Neural cell (in vitro differentiated cells): ENCODE data around the gene NUDT9. TPM values are rescaled to one million over a fixed set of nuclear protein-coding genes. Genes with fewer than 3 reads are reported as not detected.
"Not testable (repeated sequence)": the region's sequence is repeated elsewhere in the genome, so short reads cannot be mapped to it uniquely, and the experiment has no call there.

Source experiments
- H2AFZ ChIP-seq: fragments of 200-600, 300-800 bp; sonication (generic), shearing (Covaris generic); 2 replicates; pipeline ENCODE4 v1.6.0; 2014; ENCODE audit warnings: low read depth, mild to moderate bottlenecking, antibody characterized with exemption, low read length, moderate library complexity
- H3F3A ChIP-seq: fragments of 200-600 bp; shearing (Covaris generic); 2 replicates; pipeline ENCODE4 v1.6.1; 2016; ENCODE audit warnings: mild to moderate bottlenecking, moderate library complexity, mixed read lengths, antibody characterized with exemption, low read length; ENCODE audit not compliant: insufficient read depth, poor library complexity, severe bottlenecking
- H3K27ac ChIP-seq: fragments of 200-600, 300-800 bp; sonication (generic), shearing (Covaris generic); 2 replicates; pipeline ENCODE4 v1.5.1; 2014; ENCODE audit warnings: mild to moderate bottlenecking, low read length, moderate library complexity
- H3K27me3 ChIP-seq: fragments of 300-800, 200-600 bp; sonication (generic), shearing (Covaris generic); 2 replicates; pipeline ENCODE4 v1.6.0; 2014; ENCODE audit warnings: mild to moderate bottlenecking, low read depth, low read length, moderate library complexity; ENCODE audit not compliant: insufficient read depth
- H3K36me3 ChIP-seq: fragments of 300-800, 200-600 bp; sonication (generic), shearing (Covaris generic); 2 replicates; pipeline ENCODE4 v1.5.1; 2014; ENCODE audit warnings: mild to moderate bottlenecking, antibody characterized with exemption, low read length, moderate library complexity; ENCODE audit not compliant: insufficient read depth
- H3K4me2 ChIP-seq: fragments of 300-800, 200-600 bp; sonication (generic), shearing (Covaris generic); 2 replicates; pipeline ENCODE4 v1.6.0; 2014; ENCODE audit warnings: mild to moderate bottlenecking, low read length
- H3K4me3 ChIP-seq: fragments of 300-800, 200-600 bp; sonication (generic), shearing (Covaris generic); 2 replicates; pipeline ENCODE4 v1.5.1; 2014; ENCODE audit warnings: mild to moderate bottlenecking, low read length, moderate library complexity
- H3K79me2 ChIP-seq: fragments of 200-600 bp; shearing (Covaris generic); replicated peaks from 2 replicates; pipeline ENCODE4 v1.6.0; 2014; ENCODE audit warnings: mild to moderate bottlenecking, low read length, moderate library complexity; ENCODE audit not compliant: insufficient read depth
- H3K9ac ChIP-seq: fragments of 300-800, 200-600 bp; sonication (generic), shearing (Covaris generic); 2 replicates; pipeline ENCODE4 v1.6.1; 2016; ENCODE audit warnings: mild to moderate bottlenecking, low read length, mixed read lengths
- H3K9me2 ChIP-seq: fragments of 200-600 bp; shearing (Covaris generic); 2 replicates; pipeline ENCODE4 v1.6.1; 2016; ENCODE audit warnings: mild to moderate bottlenecking, low read length, mixed read lengths; ENCODE audit not compliant: insufficient read depth
- H3K9me3 ChIP-seq: fragments of 200-600, 300-800 bp; sonication (generic), shearing (Covaris generic); 2 replicates; pipeline ENCODE4 v1.6.1; 2016; ENCODE audit warnings: mild to moderate bottlenecking, mixed run types, low read length, moderate library complexity, mixed read lengths
- H4K20me1 ChIP-seq: fragments of 200-600 bp; shearing (Covaris generic); 2 replicates; pipeline ENCODE4 v1.6.1; 2016; ENCODE audit warnings: mild to moderate bottlenecking, mixed run types; ENCODE audit not compliant: insufficient read depth
- CTCF ChIP-seq: fragments of 450-650 bp; IDR thresholded peaks from 2 replicates; pipeline ENCODE4 v1.5.1; 2014; ENCODE audit warnings: antibody characterized with exemption, mild to moderate bottlenecking, moderate library complexity; ENCODE audit not compliant: poor library complexity, severe bottlenecking
- EP300 ChIP-seq: fragments of 450-650 bp; conservative IDR thresholded peaks from 2 replicates; pipeline ENCODE4 v1.6.1; 2014; ENCODE audit warnings: antibody characterized with exemption, mild to moderate bottlenecking, moderate library complexity; ENCODE audit not compliant: poor library complexity, severe bottlenecking
- EZH2 ChIP-seq: fragments of 200-600, 300-800 bp; shearing (Covaris generic), sonication (generic); IDR thresholded peaks from 2 replicates; pipeline ENCODE4 v1.6.1; 2014; ENCODE audit warnings: antibody characterized with exemption, low read length, borderline replicate concordance, mild to moderate bottlenecking; ENCODE audit not compliant: insufficient read depth, poor library complexity, severe bottlenecking
- MXI1 ChIP-seq: fragments of 450-650 bp; conservative IDR thresholded peaks from 2 replicates; pipeline ENCODE4 v1.6.1; 2014; ENCODE audit warnings: antibody characterized with exemption, mild to moderate bottlenecking; ENCODE audit not compliant: poor library complexity, severe bottlenecking
- REST ChIP-seq: IDR thresholded peaks from 2 replicates; pipeline ENCODE4 v1.6.1; 2012; ENCODE audit warnings: borderline replicate concordance
- SMC3 ChIP-seq: fragments of 450-650 bp; conservative IDR thresholded peaks from 2 replicates; pipeline ENCODE4 v1.6.1; 2014; ENCODE audit warnings: antibody characterized with exemption, mild to moderate bottlenecking, moderate library complexity; ENCODE audit not compliant: poor library complexity
- polyA plus RNA-seq: library from polyadenylated mRNA; depleted of rRNA; stranded (reverse); fragments of >200 nt; gene quantifications from 2 replicates; pipeline ENCODE4 v1.2.3, GENCODE V29; 2014

Gene NUDT9
- polyA plus RNA-seq, 1 donor from 2014 or later = 25.5 TPM

GRCh38 chr4:87406462-87406861, 15.9 kb upstream of the NUDT9 start:
- Histone ChIP-seq H2AFZ (no peak overlapping the region), H3K4me2 (no peak overlapping the region), H3K9me2 (no peaks in the 10 kb centered on the region), H3K4me3 (no peak overlapping the region), H3K27me3 (no peaks in the 10 kb centered on the region), H4K20me1 (no peaks in the 10 kb centered on the region), H3K9ac (no peak overlapping the region), H3F3A (no peaks in the 10 kb centered on the region), H3K27ac (no peak overlapping the region), H3K79me2 (no peaks in the 10 kb centered on the region), H3K9me3 (no peaks in the 10 kb centered on the region), H3K36me3 (no peaks in the 10 kb centered on the region)
- TF ChIP-seq MXI1 (no peak), SMC3 (no peak), CTCF (no peak)

GRCh38 chr4:87406902-87407301, 15.5 kb upstream of the NUDT9 start:
- H3K79me2 ChIP-seq, H3K9ac ChIP-seq, H2AFZ ChIP-seq: not testable (repeated sequence)

GRCh38 chr4:87409420-87409939, 12.9 kb upstream of the NUDT9 start:
- H3K27ac ChIP-seq = no peak overlapping the region
- no peak overlapping the region for H3K9ac ChIP-seq
- H3F3A ChIP-seq = no peaks in the 10 kb centered on the region
- H3K4me2 ChIP-seq = no peak overlapping the region
- H3K27me3 ChIP-seq = no peaks in the 10 kb centered on the region
- no peaks in the 10 kb centered on the region for H3K79me2 ChIP-seq
- H3K9me2 ChIP-seq = no peaks in the 10 kb centered on the region
- no peak overlapping the region for H2AFZ ChIP-seq
- H3K9me3 ChIP-seq = no peaks in the 10 kb centered on the region
- no peaks in the 10 kb centered on the region for H4K20me1 ChIP-seq
- TF ChIP-seq EP300 = no peak
- H3K36me3 ChIP-seq = no peaks in the 10 kb centered on the region
- no peak overlapping the region for H3K4me3 ChIP-seq

More at GRCh38 chr4:87406902-87407301, 15.5 kb upstream of the NUDT9 start:
- not testable (repeated sequence) for H3F3A ChIP-seq, H3K4me2 ChIP-seq, H3K27me3 ChIP-seq, H3K4me3 ChIP-seq, H3K9me3 ChIP-seq, H3K27ac ChIP-seq, H3K36me3 ChIP-seq, H3K9me2 ChIP-seq, H4K20me1 ChIP-seq

GRCh38 chr4:87410157-87410556, 12.2 kb upstream of the NUDT9 start:
- no peak overlapping the region for H2AFZ ChIP-seq
- H3K9me2 ChIP-seq = no peaks in the 10 kb centered on the region

More at GRCh38 chr4:87410157-87410556, 12.2 kb upstream of the NUDT9 start:
- Histone ChIP-seq H3K27me3 (no peaks in the 10 kb centered on the region), H3K27ac (no peak overlapping the region), H3K36me3 (no peaks in the 10 kb centered on the region), H3K9ac (no peak overlapping the region), H4K20me1 (no peaks in the 10 kb centered on the region), H3F3A (no peaks in the 10 kb centered on the region), H3K4me3 (no peak overlapping the region), H3K79me2 (no peaks in the 10 kb centered on the region), H3K9me3 (no peaks in the 10 kb centered on the region), H3K4me2 (no peak overlapping the region)
- TF ChIP-seq CTCF (no peak), REST (no peak), EZH2 (no peak), MXI1 (no peak), SMC3 (no peak)
